GM12878 (cell line): ENCODE results near the gene BRWD1. TPM values are rescaled to one million over a fixed set of nuclear protein-coding genes. Genes with fewer than 3 reads are reported as not detected.

Experiments
- EED ChIP-seq: sonication (generic); IDR thresholded peaks from 2 replicates; pipeline ENCODE4 v1.6.1; 2016; ENCODE audit warnings: antibody characterized with exemption, low read depth
- IKZF1 ChIP-seq: fragments of 450-650 bp; conservative IDR thresholded peaks from 2 replicates; pipeline ENCODE4 v1.6.1; 2017; ENCODE audit warnings: antibody characterized with exemption, mild to moderate bottlenecking
- MTA2 ChIP-seq: fragments of 450-650 bp; IDR thresholded peaks from 2 replicates; pipeline ENCODE4 v1.6.1; 2016; ENCODE audit warnings: low read depth, mild to moderate bottlenecking, moderate library complexity
- NRF1 ChIP-seq: conservative IDR thresholded peaks from 2 replicates; pipeline ENCODE4 v1.6.1; 2011; ENCODE audit warnings: mild to moderate bottlenecking, low read depth, low read length, improper control_type of control experiment
- RBBP5 ChIP-seq: fragments of 200-600 bp; sonication (generic); conservative IDR thresholded peaks from 2 replicates; pipeline ENCODE4 v1.6.1; 2016
- SMC3 ChIP-seq: IDR thresholded peaks from 2 replicates; pipeline ENCODE4 v1.6.1; 2011; ENCODE audit warnings: low read length, improper control_type of control experiment, borderline replicate concordance
- SPI1 ChIP-seq: IDR thresholded peaks from 2 replicates; pipeline ENCODE4 v1.6.1; 2011; ENCODE audit warnings: low read depth, mild to moderate bottlenecking, low read length, moderate library complexity, borderline replicate concordance; ENCODE audit not compliant: insufficient read depth
- ZNF274 ChIP-seq: IDR thresholded peaks from one replicate; pipeline ENCODE4 v1.8.0; 2011; ENCODE audit not compliant: insufficient read length, insufficient read depth
- ZSCAN29 ChIP-seq: fragments of 450-650 bp; IDR thresholded peaks from 2 replicates; pipeline ENCODE4 v1.6.1; 2017; ENCODE audit warnings: mild to moderate bottlenecking, moderate library complexity
- polyA plus RNA-seq, 11 experiments: library from polyadenylated mRNA; depleted of rRNA in 4 of 11; unstranded in 6 of 11; stranded (reverse) in 5 of 11; fragments of >200 nt; fragmentation: Nextera tagmentation in 4 of 11; fragmentation: Illumina TruSeq in 1 of 11; extraction: Ambion mirVana in 4 of 11; extraction: Trizol in 1 of 11; gene quantifications; 1 replicate in 1 of 11; 2 replicates in 10 of 11; pipeline versions ENCODE4 v1.2.1 to v1.2.3, GENCODE V29; 2011 to 2016; ENCODE audit warnings: inconsistent platforms in 2 of 11, missing spikeins in 2 of 11, low read depth in 1 of 11
- total RNA-seq, 4 experiments: library from RNA; depleted of rRNA in 3 of 4; stranded (reverse); fragments of >200 nt in 3 of 4; fragmentation: Illumina TruSeq in 1 of 4; extraction: Trizol in 1 of 4; gene quantifications; 2 replicates each; pipeline versions ENCODE4 v1.2.1 to v1.2.3, GENCODE V29; 2013 to 2021
- TF ChIP-seq, protein P1 (sequence below): fragments of 450-650 bp; IDR thresholded peaks from 2 replicates; pipeline ENCODE4 v1.6.1; 2017; ENCODE audit warnings: mild to moderate bottlenecking, low read depth, inconsistent platforms; ENCODE audit not compliant: poor library complexity, severe bottlenecking
- TF ChIP-seq, protein P2 (sequence below): fragments of 450-650 bp; IDR thresholded peaks from 2 replicates; pipeline ENCODE4 v1.6.1; 2014; ENCODE audit warnings: mild to moderate bottlenecking
- TF ChIP-seq, protein P3 (sequence below): fragments of 450-650 bp; formaldehyde crosslinking; IDR thresholded peaks from 2 replicates; pipeline ENCODE4 v1.4.0; 2020; ENCODE audit warnings: mild to moderate bottlenecking, moderate library complexity
- TF ChIP-seq, protein P4 (sequence below): fragments of 450-650 bp; IDR thresholded peaks from 2 replicates; pipeline ENCODE4 v1.6.1; 2017; ENCODE audit warnings: borderline replicate concordance
- TF ChIP-seq, protein P5 (sequence below): IDR thresholded peaks from 2 replicates; pipeline ENCODE4 v1.6.1; 2011; ENCODE audit warnings: low read depth, mild to moderate bottlenecking, low read length, moderate library complexity, borderline replicate concordance; ENCODE audit errors: extremely low read depth
- TF ChIP-seq, protein P6 (sequence below): fragments of 450-650 bp; IDR thresholded peaks from 2 replicates; pipeline ENCODE4 v1.6.1; 2017; ENCODE audit warnings: mild to moderate bottlenecking, moderate library complexity

Gene BRWD1
- total and polyA plus RNA-seq, 10 of the 15 experiments (the other 5 are each of a cell fraction or from before 2014, with no cell fraction given), result 3.1 to 19.0 (median 13.5) TPM

DNA sequence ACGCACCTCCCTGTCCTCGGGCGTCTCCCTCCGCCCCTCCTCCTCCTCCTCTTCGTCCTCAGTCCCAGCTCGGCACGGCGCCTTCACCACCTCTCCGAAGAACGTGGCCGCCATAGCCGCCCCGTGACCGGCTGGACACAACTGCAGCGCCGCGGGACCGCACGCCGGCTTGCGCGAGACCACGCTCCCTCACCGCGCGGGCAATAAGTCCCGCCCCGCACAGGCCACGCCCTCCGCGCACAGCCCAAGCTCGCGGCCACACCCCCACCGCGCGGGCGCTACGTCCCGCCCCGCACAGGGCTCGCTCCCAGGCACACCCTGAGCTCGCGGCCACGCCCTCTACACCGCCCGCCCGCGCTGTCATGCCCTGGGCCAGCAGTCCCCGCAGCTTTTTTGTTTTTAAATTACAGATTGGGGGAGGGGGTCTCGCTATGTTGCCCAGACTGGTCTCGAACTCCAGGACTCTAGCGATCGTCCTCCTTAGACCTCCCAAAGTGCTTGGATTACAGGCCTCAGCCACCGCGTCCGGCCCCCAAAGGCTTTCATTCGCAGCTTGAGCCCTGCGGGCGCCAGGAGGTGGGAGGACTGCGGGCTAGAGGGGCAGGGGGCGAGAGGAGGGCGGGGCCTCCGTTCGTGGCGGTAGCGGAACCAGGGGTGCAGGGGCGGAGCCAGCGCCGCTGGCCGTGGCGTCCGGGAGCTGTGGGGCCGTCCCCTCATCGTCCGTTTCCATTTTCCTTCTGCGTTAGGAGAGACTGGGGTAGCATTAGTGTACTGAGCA lies 130.0 kb downstream of the BRWD1 start, which contains the start of gene PSMG1 (continued):
- TF ChIP-seq, protein P1, sequence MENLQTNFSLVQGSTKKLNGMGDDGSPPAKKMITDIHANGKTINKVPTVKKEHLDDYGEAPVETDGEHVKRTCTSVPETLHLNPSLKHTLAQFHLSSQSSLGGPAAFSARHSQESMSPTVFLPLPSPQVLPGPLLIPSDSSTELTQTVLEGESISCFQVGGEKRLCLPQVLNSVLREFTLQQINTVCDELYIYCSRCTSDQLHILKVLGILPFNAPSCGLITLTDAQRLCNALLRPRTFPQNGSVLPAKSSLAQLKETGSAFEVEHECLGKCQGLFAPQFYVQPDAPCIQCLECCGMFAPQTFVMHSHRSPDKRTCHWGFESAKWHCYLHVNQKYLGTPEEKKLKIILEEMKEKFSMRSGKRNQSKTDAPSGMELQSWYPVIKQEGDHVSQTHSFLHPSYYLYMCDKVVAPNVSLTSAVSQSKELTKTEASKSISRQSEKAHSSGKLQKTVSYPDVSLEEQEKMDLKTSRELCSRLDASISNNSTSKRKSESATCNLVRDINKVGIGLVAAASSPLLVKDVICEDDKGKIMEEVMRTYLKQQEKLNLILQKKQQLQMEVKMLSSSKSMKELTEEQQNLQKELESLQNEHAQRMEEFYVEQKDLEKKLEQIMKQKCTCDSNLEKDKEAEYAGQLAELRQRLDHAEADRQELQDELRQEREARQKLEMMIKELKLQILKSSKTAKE, result no peak
- TF ChIP-seq, protein P2, sequence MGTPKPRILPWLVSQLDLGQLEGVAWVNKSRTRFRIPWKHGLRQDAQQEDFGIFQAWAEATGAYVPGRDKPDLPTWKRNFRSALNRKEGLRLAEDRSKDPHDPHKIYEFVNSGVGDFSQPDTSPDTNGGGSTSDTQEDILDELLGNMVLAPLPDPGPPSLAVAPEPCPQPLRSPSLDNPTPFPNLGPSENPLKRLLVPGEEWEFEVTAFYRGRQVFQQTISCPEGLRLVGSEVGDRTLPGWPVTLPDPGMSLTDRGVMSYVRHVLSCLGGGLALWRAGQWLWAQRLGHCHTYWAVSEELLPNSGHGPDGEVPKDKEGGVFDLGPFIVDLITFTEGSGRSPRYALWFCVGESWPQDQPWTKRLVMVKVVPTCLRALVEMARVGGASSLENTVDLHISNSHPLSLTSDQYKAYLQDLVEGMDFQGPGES, result no peak
- TF ChIP-seq SMC3 (no peak), SPI1 (no peak), MTA2 (no peak), ZSCAN29 (no peak), IKZF1 (peak; percentile 66), NRF1 (peak; percentile 21; the same call in 1 of the 2 replicates), EED (no peak), RBBP5 (peak; percentile 80; the same call in 1 of the 2 replicates), ZNF274 (no peak)
- TF ChIP-seq, protein P3, sequence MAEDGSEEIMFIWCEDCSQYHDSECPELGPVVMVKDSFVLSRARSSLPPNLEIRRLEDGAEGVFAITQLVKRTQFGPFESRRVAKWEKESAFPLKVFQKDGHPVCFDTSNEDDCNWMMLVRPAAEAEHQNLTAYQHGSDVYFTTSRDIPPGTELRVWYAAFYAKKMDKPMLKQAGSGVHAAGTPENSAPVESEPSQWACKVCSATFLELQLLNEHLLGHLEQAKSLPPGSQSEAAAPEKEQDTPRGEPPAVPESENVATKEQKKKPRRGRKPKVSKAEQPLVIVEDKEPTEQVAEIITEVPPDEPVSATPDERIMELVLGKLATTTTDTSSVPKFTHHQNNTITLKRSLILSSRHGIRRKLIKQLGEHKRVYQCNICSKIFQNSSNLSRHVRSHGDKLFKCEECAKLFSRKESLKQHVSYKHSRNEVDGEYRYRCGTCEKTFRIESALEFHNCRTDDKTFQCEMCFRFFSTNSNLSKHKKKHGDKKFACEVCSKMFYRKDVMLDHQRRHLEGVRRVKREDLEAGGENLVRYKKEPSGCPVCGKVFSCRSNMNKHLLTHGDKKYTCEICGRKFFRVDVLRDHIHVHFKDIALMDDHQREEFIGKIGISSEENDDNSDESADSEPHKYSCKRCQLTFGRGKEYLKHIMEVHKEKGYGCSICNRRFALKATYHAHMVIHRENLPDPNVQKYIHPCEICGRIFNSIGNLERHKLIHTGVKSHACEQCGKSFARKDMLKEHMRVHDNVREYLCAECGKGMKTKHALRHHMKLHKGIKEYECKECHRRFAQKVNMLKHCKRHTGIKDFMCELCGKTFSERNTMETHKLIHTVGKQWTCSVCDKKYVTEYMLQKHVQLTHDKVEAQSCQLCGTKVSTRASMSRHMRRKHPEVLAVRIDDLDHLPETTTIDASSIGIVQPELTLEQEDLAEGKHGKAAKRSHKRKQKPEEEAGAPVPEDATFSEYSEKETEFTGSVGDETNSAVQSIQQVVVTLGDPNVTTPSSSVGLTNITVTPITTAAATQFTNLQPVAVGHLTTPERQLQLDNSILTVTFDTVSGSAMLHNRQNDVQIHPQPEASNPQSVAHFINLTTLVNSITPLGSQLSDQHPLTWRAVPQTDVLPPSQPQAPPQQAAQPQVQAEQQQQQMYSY (CRISPR knock-in tag), result no peak
- TF ChIP-seq, protein P4, sequence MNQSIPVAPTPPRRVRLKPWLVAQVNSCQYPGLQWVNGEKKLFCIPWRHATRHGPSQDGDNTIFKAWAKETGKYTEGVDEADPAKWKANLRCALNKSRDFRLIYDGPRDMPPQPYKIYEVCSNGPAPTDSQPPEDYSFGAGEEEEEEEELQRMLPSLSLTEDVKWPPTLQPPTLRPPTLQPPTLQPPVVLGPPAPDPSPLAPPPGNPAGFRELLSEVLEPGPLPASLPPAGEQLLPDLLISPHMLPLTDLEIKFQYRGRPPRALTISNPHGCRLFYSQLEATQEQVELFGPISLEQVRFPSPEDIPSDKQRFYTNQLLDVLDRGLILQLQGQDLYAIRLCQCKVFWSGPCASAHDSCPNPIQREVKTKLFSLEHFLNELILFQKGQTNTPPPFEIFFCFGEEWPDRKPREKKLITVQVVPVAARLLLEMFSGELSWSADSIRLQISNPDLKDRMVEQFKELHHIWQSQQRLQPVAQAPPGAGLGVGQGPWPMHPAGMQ, result no peak
- TF ChIP-seq, protein P5, sequence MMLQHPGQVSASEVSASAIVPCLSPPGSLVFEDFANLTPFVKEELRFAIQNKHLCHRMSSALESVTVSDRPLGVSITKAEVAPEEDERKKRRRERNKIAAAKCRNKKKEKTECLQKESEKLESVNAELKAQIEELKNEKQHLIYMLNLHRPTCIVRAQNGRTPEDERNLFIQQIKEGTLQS, result no peak
- TF ChIP-seq, protein P6, sequence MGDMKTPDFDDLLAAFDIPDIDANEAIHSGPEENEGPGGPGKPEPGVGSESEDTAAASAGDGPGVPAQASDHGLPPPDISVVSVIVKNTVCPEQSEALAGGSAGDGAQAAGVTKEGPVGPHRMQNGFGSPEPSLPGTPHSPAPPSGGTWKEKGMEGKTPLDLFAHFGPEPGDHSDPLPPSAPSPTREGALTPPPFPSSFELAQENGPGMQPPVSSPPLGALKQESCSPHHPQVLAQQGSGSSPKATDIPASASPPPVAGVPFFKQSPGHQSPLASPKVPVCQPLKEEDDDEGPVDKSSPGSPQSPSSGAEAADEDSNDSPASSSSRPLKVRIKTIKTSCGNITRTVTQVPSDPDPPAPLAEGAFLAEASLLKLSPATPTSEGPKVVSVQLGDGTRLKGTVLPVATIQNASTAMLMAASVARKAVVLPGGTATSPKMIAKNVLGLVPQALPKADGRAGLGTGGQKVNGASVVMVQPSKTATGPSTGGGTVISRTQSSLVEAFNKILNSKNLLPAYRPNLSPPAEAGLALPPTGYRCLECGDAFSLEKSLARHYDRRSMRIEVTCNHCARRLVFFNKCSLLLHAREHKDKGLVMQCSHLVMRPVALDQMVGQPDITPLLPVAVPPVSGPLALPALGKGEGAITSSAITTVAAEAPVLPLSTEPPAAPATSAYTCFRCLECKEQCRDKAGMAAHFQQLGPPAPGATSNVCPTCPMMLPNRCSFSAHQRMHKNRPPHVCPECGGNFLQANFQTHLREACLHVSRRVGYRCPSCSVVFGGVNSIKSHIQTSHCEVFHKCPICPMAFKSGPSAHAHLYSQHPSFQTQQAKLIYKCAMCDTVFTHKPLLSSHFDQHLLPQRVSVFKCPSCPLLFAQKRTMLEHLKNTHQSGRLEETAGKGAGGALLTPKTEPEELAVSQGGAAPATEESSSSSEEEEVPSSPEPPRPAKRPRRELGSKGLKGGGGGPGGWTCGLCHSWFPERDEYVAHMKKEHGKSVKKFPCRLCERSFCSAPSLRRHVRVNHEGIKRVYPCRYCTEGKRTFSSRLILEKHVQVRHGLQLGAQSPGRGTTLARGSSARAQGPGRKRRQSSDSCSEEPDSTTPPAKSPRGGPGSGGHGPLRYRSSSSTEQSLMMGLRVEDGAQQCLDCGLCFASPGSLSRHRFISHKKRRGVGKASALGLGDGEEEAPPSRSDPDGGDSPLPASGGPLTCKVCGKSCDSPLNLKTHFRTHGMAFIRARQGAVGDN, result peak; percentile 51; the same call in 1 of the 2 replicates
